GM19035 (cell line): ENCODE data around the gene REEP5.
"Not testable (repeated sequence)": the region's sequence is repeated elsewhere in the genome, so short reads cannot be mapped to it uniquely, and the experiment has no call there.

Experiments used
- ATAC-seq: cut with Tn5 transposase; IDR thresholded peaks from one replicate; pipeline ENCODE4 v1.9.1; 2021; ENCODE audit not compliant: unreplicated experiment

REEP5 gene

GRCh38 chr5:112892776-112893175 is 29.3 kb downstream of the REEP5 start:
- ATAC-seq, result no peak

- ATAC-seq, result not testable (repeated sequence)
Measured at GRCh38 chr5:112892066-112892465, 30.0 kb downstream of the REEP5 start.

- ATAC-seq, result no peak
Measured at GRCh38 chr5:112886975-112887374, 35.1 kb downstream of the REEP5 start.

- ATAC-seq, result no peak
Measured at GRCh38 chr5:112885001-112885400, 37.0 kb downstream of the REEP5 start.

- ATAC-seq, result no peak
Measured at GRCh38 chr5:112883192-112883591, 38.8 kb downstream of the REEP5 start.

- no peak for ATAC-seq
Measured at GRCh38 chr5:112880219-112880964, 41.6 kb downstream of the REEP5 start.

- ATAC-seq, result no peak
Measured at GRCh38 chr5:112878760-112879159, 43.3 kb downstream of the REEP5 start.

GRCh38 chr5:112878101-112878500 is 43.9 kb downstream of the REEP5 start:
- no peak for ATAC-seq

GRCh38 chr5:112876362-112876761 is 45.7 kb downstream of the REEP5 start:
- ATAC-seq, result no peak

- no peak for ATAC-seq
Measured at GRCh38 chr5:112870966-112871365, 51.1 kb downstream of the REEP5 start.

- ATAC-seq, result peak; percentile 66
Measured at GRCh38 chr5:112869948-112870347, 52.1 kb downstream of the REEP5 start.

- ATAC-seq, result no peak
Measured at GRCh38 chr5:112867411-112867810, 54.6 kb downstream of the REEP5 start.

- ATAC-seq, result no peak
Measured at GRCh38 chr5:112866739-112867138, 55.3 kb downstream of the REEP5 start.

GRCh38 chr5:112865128-112865527 is 56.9 kb downstream of the REEP5 start:
- no peak for ATAC-seq

- no peak for ATAC-seq
Measured at GRCh38 chr5:112863549-112863948, 58.5 kb downstream of the REEP5 start.

- no peak for ATAC-seq
Measured at GRCh38 chr5:112862085-112862484, 59.9 kb downstream of the REEP5 start.

- no peak for ATAC-seq
Measured at GRCh38 chr5:112861638-112861985, 60.4 kb downstream of the REEP5 start.

- peak; percentile 99 for ATAC-seq
Measured at GRCh38 chr5:112860929-112861637, 60.9 kb downstream of the REEP5 start, which contains the start of gene SRP19. Gene SRP19, plus strand, starts transcription at chr5:112861287. Its CDS starts 90 bp downstream, at chr5:112861377.

GRCh38 chr5:112860571-112860928 is 61.5 kb downstream of the REEP5 start:
- ATAC-seq, result not testable (repeated sequence)

GRCh38 chr5:112857866-112858265 is 64.2 kb downstream of the REEP5 start:
- no peak for ATAC-seq

GRCh38 chr5:112854651-112855050 is 67.4 kb downstream of the REEP5 start:
- no peak for ATAC-seq

- no peak for ATAC-seq
Measured at GRCh38 chr5:112849912-112850311, 72.1 kb downstream of the REEP5 start.
